H1 (cell line): ENCODE measurements around the gene APBA3. TPM values are rescaled to one million over a fixed set of nuclear protein-coding genes. Genes with fewer than 3 reads are reported as not detected.

Source experiments
- ASH2L ChIP-seq: fragments of 200-600, 300-600 bp; sonication (generic); IDR thresholded peaks from one replicate; pipeline ENCODE4 v1.7.1; 2017; ENCODE audit warnings: low read length
- BACH1 ChIP-seq: IDR thresholded peaks from 2 replicates; pipeline ENCODE4 v1.6.1; 2012; ENCODE audit warnings: low read length, improper control_type of control experiment
- CBX8 ChIP-seq: fragments of 300-800, 300-1000 bp; sonication (generic); IDR thresholded peaks from 2 replicates; pipeline ENCODE4 v1.7.1; 2016; ENCODE audit warnings: low read depth, low read length, borderline replicate concordance
- CEBPB ChIP-seq: IDR thresholded peaks from 2 replicates; pipeline ENCODE4 v1.6.1; 2012; ENCODE audit warnings: low read depth, low read length
- EZH2 ChIP-seq: fragments of 200-600 bp; sonication (generic); IDR thresholded peaks from 2 replicates; pipeline ENCODE4 v1.7.1; 2012; ENCODE audit warnings: low read depth, mild to moderate bottlenecking, moderate library complexity, low read length, inconsistent platforms; ENCODE audit not compliant: severe bottlenecking
- polyA plus RNA-seq, 7 experiments: library from polyadenylated mRNA; depleted of rRNA in 3 of 7; stranded (reverse) in 5 of 7; unstranded in 2 of 7; fragments of >200 nt in 5 of 7; fragments of 200-250 nt in 2 of 7; gene quantifications; 1 replicate in 5 of 7; 2 replicates in 1 of 7; 4 replicates in 1 of 7; pipeline versions ENCODE4 v1.2.1 to v1.2.3, GENCODE V29; 2011 to 2013; ENCODE audit warnings: missing spikeins in 2 of 7, mixed read lengths in 2 of 7
- total RNA-seq: library from RNA; stranded (reverse); fragmentation: NEBNext Ultra II Directional; extraction: Animal tissue kit (Norgen Biotek cat#: 25700); gene quantifications from 2 replicates; pipeline ENCODE4 v1.2.1, GENCODE V29; 2021
- TF ChIP-seq, protein P1 (sequence below): fragments of 300-600 bp; sonication (generic); IDR thresholded peaks from 2 replicates; pipeline ENCODE4 v1.7.1; 2012; ENCODE audit warnings: low read length, moderate library complexity, mild to moderate bottlenecking, inconsistent platforms; ENCODE audit not compliant: insufficient replicate concordance

Gene APBA3
- total and polyA plus RNA-seq, 2 of the 8 experiments (the other 6 are each of a cell fraction or from before 2014, with no cell fraction given): 21.4 to 36.9 TPM

DNA sequence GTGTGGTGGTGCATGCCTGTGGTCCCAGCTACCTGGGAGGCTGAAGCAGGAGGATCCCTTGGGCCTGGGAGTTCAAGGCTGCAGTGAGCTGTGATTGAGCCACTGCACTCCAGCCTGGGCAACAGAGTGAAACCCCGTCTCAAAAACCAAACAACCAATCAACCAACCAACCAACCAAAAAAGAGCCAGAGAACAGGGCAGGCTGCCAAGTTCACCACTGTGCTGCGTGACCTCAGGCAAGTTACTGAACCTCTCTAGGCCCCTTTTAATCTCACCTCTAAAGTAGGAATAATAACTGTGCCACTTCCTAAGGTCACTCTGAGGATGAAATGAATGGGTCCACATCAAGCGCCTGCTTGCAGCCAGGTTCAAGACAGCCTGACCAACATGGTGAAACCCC is 36.4 kb downstream of the APBA3 start (continued):
- TF ChIP-seq, protein P1, sequence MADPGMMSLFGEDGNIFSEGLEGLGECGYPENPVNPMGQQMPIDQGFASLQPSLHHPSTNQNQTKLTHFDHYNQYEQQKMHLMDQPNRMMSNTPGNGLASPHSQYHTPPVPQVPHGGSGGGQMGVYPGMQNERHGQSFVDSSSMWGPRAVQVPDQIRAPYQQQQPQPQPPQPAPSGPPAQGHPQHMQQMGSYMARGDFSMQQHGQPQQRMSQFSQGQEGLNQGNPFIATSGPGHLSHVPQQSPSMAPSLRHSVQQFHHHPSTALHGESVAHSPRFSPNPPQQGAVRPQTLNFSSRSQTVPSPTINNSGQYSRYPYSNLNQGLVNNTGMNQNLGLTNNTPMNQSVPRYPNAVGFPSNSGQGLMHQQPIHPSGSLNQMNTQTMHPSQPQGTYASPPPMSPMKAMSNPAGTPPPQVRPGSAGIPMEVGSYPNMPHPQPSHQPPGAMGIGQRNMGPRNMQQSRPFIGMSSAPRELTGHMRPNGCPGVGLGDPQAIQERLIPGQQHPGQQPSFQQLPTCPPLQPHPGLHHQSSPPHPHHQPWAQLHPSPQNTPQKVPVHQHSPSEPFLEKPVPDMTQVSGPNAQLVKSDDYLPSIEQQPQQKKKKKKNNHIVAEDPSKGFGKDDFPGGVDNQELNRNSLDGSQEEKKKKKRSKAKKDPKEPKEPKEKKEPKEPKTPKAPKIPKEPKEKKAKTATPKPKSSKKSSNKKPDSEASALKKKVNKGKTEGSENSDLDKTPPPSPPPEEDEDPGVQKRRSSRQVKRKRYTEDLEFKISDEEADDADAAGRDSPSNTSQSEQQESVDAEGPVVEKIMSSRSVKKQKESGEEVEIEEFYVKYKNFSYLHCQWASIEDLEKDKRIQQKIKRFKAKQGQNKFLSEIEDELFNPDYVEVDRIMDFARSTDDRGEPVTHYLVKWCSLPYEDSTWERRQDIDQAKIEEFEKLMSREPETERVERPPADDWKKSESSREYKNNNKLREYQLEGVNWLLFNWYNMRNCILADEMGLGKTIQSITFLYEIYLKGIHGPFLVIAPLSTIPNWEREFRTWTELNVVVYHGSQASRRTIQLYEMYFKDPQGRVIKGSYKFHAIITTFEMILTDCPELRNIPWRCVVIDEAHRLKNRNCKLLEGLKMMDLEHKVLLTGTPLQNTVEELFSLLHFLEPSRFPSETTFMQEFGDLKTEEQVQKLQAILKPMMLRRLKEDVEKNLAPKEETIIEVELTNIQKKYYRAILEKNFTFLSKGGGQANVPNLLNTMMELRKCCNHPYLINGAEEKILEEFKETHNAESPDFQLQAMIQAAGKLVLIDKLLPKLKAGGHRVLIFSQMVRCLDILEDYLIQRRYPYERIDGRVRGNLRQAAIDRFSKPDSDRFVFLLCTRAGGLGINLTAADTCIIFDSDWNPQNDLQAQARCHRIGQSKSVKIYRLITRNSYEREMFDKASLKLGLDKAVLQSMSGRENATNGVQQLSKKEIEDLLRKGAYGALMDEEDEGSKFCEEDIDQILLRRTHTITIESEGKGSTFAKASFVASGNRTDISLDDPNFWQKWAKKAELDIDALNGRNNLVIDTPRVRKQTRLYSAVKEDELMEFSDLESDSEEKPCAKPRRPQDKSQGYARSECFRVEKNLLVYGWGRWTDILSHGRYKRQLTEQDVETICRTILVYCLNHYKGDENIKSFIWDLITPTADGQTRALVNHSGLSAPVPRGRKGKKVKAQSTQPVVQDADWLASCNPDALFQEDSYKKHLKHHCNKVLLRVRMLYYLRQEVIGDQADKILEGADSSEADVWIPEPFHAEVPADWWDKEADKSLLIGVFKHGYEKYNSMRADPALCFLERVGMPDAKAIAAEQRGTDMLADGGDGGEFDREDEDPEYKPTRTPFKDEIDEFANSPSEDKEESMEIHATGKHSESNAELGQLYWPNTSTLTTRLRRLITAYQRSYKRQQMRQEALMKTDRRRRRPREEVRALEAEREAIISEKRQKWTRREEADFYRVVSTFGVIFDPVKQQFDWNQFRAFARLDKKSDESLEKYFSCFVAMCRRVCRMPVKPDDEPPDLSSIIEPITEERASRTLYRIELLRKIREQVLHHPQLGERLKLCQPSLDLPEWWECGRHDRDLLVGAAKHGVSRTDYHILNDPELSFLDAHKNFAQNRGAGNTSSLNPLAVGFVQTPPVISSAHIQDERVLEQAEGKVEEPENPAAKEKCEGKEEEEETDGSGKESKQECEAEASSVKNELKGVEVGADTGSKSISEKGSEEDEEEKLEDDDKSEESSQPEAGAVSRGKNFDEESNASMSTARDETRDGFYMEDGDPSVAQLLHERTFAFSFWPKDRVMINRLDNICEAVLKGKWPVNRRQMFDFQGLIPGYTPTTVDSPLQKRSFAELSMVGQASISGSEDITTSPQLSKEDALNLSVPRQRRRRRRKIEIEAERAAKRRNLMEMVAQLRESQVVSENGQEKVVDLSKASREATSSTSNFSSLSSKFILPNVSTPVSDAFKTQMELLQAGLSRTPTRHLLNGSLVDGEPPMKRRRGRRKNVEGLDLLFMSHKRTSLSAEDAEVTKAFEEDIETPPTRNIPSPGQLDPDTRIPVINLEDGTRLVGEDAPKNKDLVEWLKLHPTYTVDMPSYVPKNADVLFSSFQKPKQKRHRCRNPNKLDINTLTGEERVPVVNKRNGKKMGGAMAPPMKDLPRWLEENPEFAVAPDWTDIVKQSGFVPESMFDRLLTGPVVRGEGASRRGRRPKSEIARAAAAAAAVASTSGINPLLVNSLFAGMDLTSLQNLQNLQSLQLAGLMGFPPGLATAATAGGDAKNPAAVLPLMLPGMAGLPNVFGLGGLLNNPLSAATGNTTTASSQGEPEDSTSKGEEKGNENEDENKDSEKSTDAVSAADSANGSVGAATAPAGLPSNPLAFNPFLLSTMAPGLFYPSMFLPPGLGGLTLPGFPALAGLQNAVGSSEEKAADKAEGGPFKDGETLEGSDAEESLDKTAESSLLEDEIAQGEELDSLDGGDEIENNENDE: no peak
- TF ChIP-seq ASH2L (no peak), CBX8 (no peak), EZH2 (no peak), BACH1 (no peak), CEBPB (no peak)
